HCT116 (cell line): Measurements from ENCODE around the gene CDC42EP2. TPM values are rescaled to one million over a fixed set of nuclear protein-coding genes. Genes with fewer than 3 reads are reported as not detected.

Source experiments
- ATAC-seq: fragments of 200-7000 bp; cut with Tn5 transposase; 2 replicates; pipeline ENCODE4 v1.9.1; 2020; ENCODE audit warnings: mild to moderate bottlenecking, moderate library complexity
- BruUV-seq: library from RNA; stranded (reverse); fragments of 400-500 nt; replicated peaks from 2 replicates; lab custom pipeline; 2021; lab: Mats Ljungman, UMichigan
- CTCF ChIA-PET: fragments of 300-600 bp; sonication (Branson Sonifier 250); formaldehyde crosslinking; loops from one replicate; lab custom pipeline; 2021; ENCODE audit warnings: antibody characterized with exemption; lab: Charles Lee
- POLR2A ChIA-PET: fragments of 300-600, 350-600 bp; sonication (Branson Sonifier 250); formaldehyde crosslinking; loops from one replicate; lab custom pipeline; 2021; ENCODE audit warnings: antibody characterized with exemption; lab: Charles Lee
- RAD21 ChIA-PET, 2 experiments: fragments of 300-600 bp; sonication (Branson Sonifier 250); formaldehyde crosslinking; loops; one replicate each; lab custom pipeline; 2023; ENCODE audit warnings: low total read pairs in 2 of 2; ENCODE audit not compliant: uncharacterized antibody in 2 of 2, unreplicated experiment in 2 of 2, low non-redundant PET in 1 of 2; lab: Charles Lee
- DNase-seq: peaks from one replicate; pipeline ENCODE4 v3.0.0-alpha.2; 2010; ENCODE audit warnings: low read depth, low spot score
- H2AFZ ChIP-seq: fragments of 200-600 bp; shearing (Covaris generic), sonication (generic); 2 replicates; pipeline ENCODE4 v1.6.1; 2017; ENCODE audit warnings: low read depth, mixed run types, mixed read lengths, antibody characterized with exemption, low read length; ENCODE audit not compliant: poor library complexity, severe bottlenecking
- H3K27ac ChIP-seq: 2 replicates; pipeline ENCODE4 v1.5.1; 2012; ENCODE audit warnings: low read depth, low read length
- H3K27me3 ChIP-seq: fragments of 200-600 bp; sonication (generic); 2 replicates; pipeline ENCODE4 v1.6.1; 2016; ENCODE audit warnings: mixed run types, low read length, mixed read lengths; ENCODE audit not compliant: insufficient read depth
- H3K36me3 ChIP-seq, 2 experiments: fragments of 200-500 bp in 1 of 2; fragments of 200-600 bp in 1 of 2; sonication (Bioruptor generic) in 1 of 2; sonication (generic) in 1 of 2; 2 replicates each; pipeline versions ENCODE4 v1.5.1 to v1.6.1; 2014 to 2016; ENCODE audit warnings: low read length in 2 of 2, inconsistent platforms in 1 of 2, mixed read lengths in 1 of 2, mixed run types in 1 of 2; ENCODE audit not compliant: insufficient read depth in 2 of 2, control insufficient read depth in 1 of 2
- H3K4me1 ChIP-seq, 2 experiments: fragments of 200-600 bp in 1 of 2; sonication (generic) in 1 of 2; 2 replicates each; pipeline versions ENCODE4 v1.5.1 to v1.6.1; 2012 to 2017; ENCODE audit warnings: low read length in 2 of 2, inconsistent platforms in 1 of 2, mild to moderate bottlenecking in 1 of 2, mixed read lengths in 1 of 2, mixed run types in 1 of 2, moderate library complexity in 1 of 2; ENCODE audit not compliant: insufficient read depth in 2 of 2, control insufficient read depth in 1 of 2
- H3K4me2 ChIP-seq: fragments of 200-600 bp; sonication (generic); 2 replicates; pipeline ENCODE4 v1.6.1; 2017; ENCODE audit warnings: mixed run types, low read length, mixed read lengths
- H3K4me3 ChIP-seq, 2 experiments: fragments of 200-600 bp in 1 of 2; sonication (generic) in 1 of 2; replicated peaks in 1 of 2; 2 replicates each; pipeline ENCODE4 v1.5.1; 2011 to 2016; ENCODE audit warnings: low read length in 2 of 2, control low read depth in 1 of 2, low read depth in 1 of 2, mild to moderate bottlenecking in 1 of 2, mixed read lengths in 1 of 2, mixed run types in 1 of 2
- H3K79me2 ChIP-seq: fragments of 200-600 bp; sonication (generic); 2 replicates; pipeline ENCODE4 v1.6.1; 2017; ENCODE audit warnings: mild to moderate bottlenecking, mixed run types, low read length, moderate library complexity, mixed read lengths; ENCODE audit not compliant: insufficient read depth
- H3K9ac ChIP-seq: fragments of 200-600 bp; sonication (generic); 2 replicates; pipeline ENCODE4 v1.6.1; 2016; ENCODE audit warnings: low read length, mixed read lengths
- H3K9me2 ChIP-seq: fragments of 200-600 bp; sonication (generic), shearing (Covaris generic); 2 replicates; pipeline ENCODE4 v1.6.1; 2017; ENCODE audit warnings: mixed run types, mild to moderate bottlenecking, moderate library complexity; ENCODE audit not compliant: insufficient read depth
- H3K9me3 ChIP-seq, 2 experiments: fragments of 200-500 bp in 1 of 2; fragments of 200-600 bp in 1 of 2; sonication (Bioruptor generic) in 1 of 2; sonication (generic) in 1 of 2; 2 replicates each; pipeline ENCODE4 v1.6.1; 2014 to 2017; ENCODE audit warnings: low read length in 2 of 2, mixed read lengths in 2 of 2, inconsistent platforms in 1 of 2, low read depth in 1 of 2, mild to moderate bottlenecking in 1 of 2, mixed run types in 1 of 2, moderate library complexity in 1 of 2; ENCODE audit not compliant: control insufficient read depth in 1 of 2, insufficient read depth in 1 of 2
- H4K20me1 ChIP-seq: fragments of 200-600 bp; sonication (generic), shearing (Covaris generic); 2 replicates; pipeline ENCODE4 v1.6.1; 2017; ENCODE audit warnings: mixed run types, mild to moderate bottlenecking, moderate library complexity; ENCODE audit not compliant: insufficient read depth
- ATF3 ChIP-seq: IDR thresholded peaks from 2 replicates; pipeline ENCODE4 v1.6.1; 2012
- CBX3 ChIP-seq: IDR thresholded peaks from 2 replicates; pipeline ENCODE4 v1.6.1; 2012; ENCODE audit warnings: low read depth
- CEBPB ChIP-seq: IDR thresholded peaks from 2 replicates; pipeline ENCODE4 v1.6.1; 2012; ENCODE audit warnings: low read depth
- EGR1 ChIP-seq: IDR thresholded peaks from 2 replicates; pipeline ENCODE4 v1.6.1; 2012; ENCODE audit warnings: low read depth
- ELF1 ChIP-seq: IDR thresholded peaks from 2 replicates; pipeline ENCODE4 v1.6.1; 2012; ENCODE audit warnings: low read depth, borderline replicate concordance
- EZH2 ChIP-seq: fragments of 200-600 bp; sonication (generic); IDR thresholded peaks from 2 replicates; pipeline ENCODE4 v1.6.1; 2017; ENCODE audit warnings: antibody characterized with exemption, mixed run types
- EZH2phosphoT487 ChIP-seq: fragments of 200-600 bp; IDR thresholded peaks from 2 replicates; pipeline ENCODE4 v1.6.1; 2018; ENCODE audit warnings: antibody characterized with exemption, borderline replicate concordance
- JUND ChIP-seq: IDR thresholded peaks from 2 replicates; pipeline ENCODE4 v1.6.1; 2012
- MAX ChIP-seq: IDR thresholded peaks from 2 replicates; pipeline ENCODE4 v1.6.1; 2012
- POLR2A ChIP-seq: IDR thresholded peaks from 2 replicates; pipeline ENCODE4 v1.7.0; 2011; ENCODE audit warnings: borderline replicate concordance; ENCODE audit not compliant: insufficient read depth, insufficient read length; ENCODE audit errors: extremely low read depth
- POLR2AphosphoS5 ChIP-seq: IDR thresholded peaks from 2 replicates; pipeline ENCODE4 v1.6.1; 2011; ENCODE audit warnings: mild to moderate bottlenecking, low read depth, low read length, moderate library complexity
- RAD21 ChIP-seq: IDR thresholded peaks from 2 replicates; pipeline ENCODE4 v1.6.1; 2012; ENCODE audit warnings: low read depth, mild to moderate bottlenecking
- SIN3A ChIP-seq: IDR thresholded peaks from 2 replicates; pipeline ENCODE4 v1.6.1; 2012; ENCODE audit warnings: low read depth
- SP1 ChIP-seq: IDR thresholded peaks from 2 replicates; pipeline ENCODE4 v1.6.1; 2012; ENCODE audit warnings: low read depth
- SRF ChIP-seq: IDR thresholded peaks from 2 replicates; pipeline ENCODE4 v1.6.1; 2012; ENCODE audit warnings: low read depth
- YY1 ChIP-seq: IDR thresholded peaks from 2 replicates; pipeline ENCODE4 v1.6.1; 2011; ENCODE audit warnings: low read length, low read depth, moderate library complexity, mild to moderate bottlenecking; ENCODE audit not compliant: insufficient replicate concordance; ENCODE audit errors: extremely low read depth
- ZBTB33 ChIP-seq: IDR thresholded peaks from 2 replicates; pipeline ENCODE4 v1.6.1; 2011; ENCODE audit warnings: mild to moderate bottlenecking, low read length, moderate library complexity; ENCODE audit not compliant: insufficient replicate concordance; ENCODE audit errors: extremely low read depth
- ZFX ChIP-seq: fragments of 450-650 bp; IDR thresholded peaks from 2 replicates; pipeline ENCODE4 v1.6.1; 2017
- ZNF274 ChIP-seq: fragments of 200-500 bp; sonication (Bioruptor generic); IDR thresholded peaks from 2 replicates; pipeline ENCODE4 v1.6.1; 2014; ENCODE audit warnings: mild to moderate bottlenecking, low read depth, low read length, inconsistent platforms
- intact Hi-C: fragments of 100-400 bp; cut with micrococcal nuclease; formaldehyde crosslinking; loops from 2 replicates; pipeline ENCODE4 v1.10.0; 2022
- total RNA-seq: library from RNA; stranded (reverse); gene quantifications from one replicate; pipeline ENCODE4 v1.2.1, GENCODE V29; 2021; ENCODE audit not compliant: unreplicated experiment

Gene CDC42EP2
- total RNA-seq, 1 experiment from 2014 or later = 15.4 TPM

- no peak for TF ChIP-seq ZBTB33
- no peak for TF ChIP-seq ATF3
- no peak for TF ChIP-seq YY1
- no peak for TF ChIP-seq SRF
- TF ChIP-seq ZFX = no peak
- no peak for TF ChIP-seq SIN3A
- TF ChIP-seq CBX3 = no peak
- TF ChIP-seq EZH2 = no peak
These were observed 48.3 kb downstream of the CDC42EP2 start (continued) for GRCh38 chr11:65362966-65363365.

GRCh38 chr11:65363770-65364169 lies 49.1 kb downstream of the CDC42EP2 start:
- POLR2A ChIA-PET = no interaction called here
- no peak for DNase-seq
- H3K27ac ChIP-seq = no peak overlapping the region
- intact Hi-C loops = no loop called here
- TF ChIP-seq RAD21 (no peak), EGR1 (no peak), ELF1 (no peak), SIN3A (no peak), EZH2phosphoT487 (no peak), MAX (no peak), SP1 (no peak), POLR2AphosphoS5 (no peak), ZFX (no peak), JUND (no peak), POLR2A (no peak), CEBPB (no peak), ATF3 (no peak), ZNF274 (no peak)
- TF ChIP-seq, all 23 proteins: peak for 0
- H4K20me1 ChIP-seq = no peaks in the 10 kb centered on the region
- no peaks in the 10 kb centered on the region for H3K9me2 ChIP-seq
- no peak overlapping the region for H3K9ac ChIP-seq
- no peaks in the 10 kb centered on the region for H3K9me3 ChIP-seq
- H3K27me3 ChIP-seq = no peaks in the 10 kb centered on the region
- H3K36me3 ChIP-seq = no peaks in the 10 kb centered on the region
- CTCF ChIA-PET = no interaction called here
- no TSS peak for BruUV-seq
- RAD21 ChIA-PET = no interaction called here
- peaks cover 6 to 10% of the 10 kb centered on the region in 2 experiments; a peak in 3 of 4 replicates for H3K4me1 ChIP-seq
- H2AFZ ChIP-seq = no peak overlapping the region
- no peak overlapping the region for H3K4me3 ChIP-seq
- ATAC-seq = no peak
- no peak overlapping the region for H3K4me2 ChIP-seq
- H3K79me2 ChIP-seq = no peaks in the 10 kb centered on the region
